Measurements from ENCODE around the gene USF2. TPM values are rescaled to one million over a fixed set of nuclear protein-coding genes. Genes with fewer than 3 reads are reported as not detected.

The USF2 gene
- polyA plus RNA-seq, 1 donor from 2014 or later, result 107 TPM

GRCh38 chr19:35253316-35254286, 15.2 kb upstream of the USF2 start:
- H3K27me3 ChIP-seq (ENCODE audit: insufficient read depth, low read depth, low read length), result peaks cover 17% of the 10 kb centered on the region
- no peak overlapping the region for H3K4me2 ChIP-seq (ENCODE audit: low read length)
- no peaks in the 10 kb centered on the region for H4K20me1 ChIP-seq (ENCODE audit: insufficient read depth)
- H3K9ac ChIP-seq (ENCODE audit: low read length), result no peak overlapping the region
- H3K4me3 ChIP-seq (ENCODE audit: low read length), result no peak overlapping the region
- no peak overlapping the region for H3K27ac ChIP-seq (ENCODE audit: low read length)
- H3K36me3 ChIP-seq (ENCODE audit: insufficient read depth, low read length), result no peaks in the 10 kb centered on the region
- H3K9me3 ChIP-seq (ENCODE audit: low read length), result no peaks in the 10 kb centered on the region
- H3K9me2 ChIP-seq (ENCODE audit: insufficient read depth, low read length), result no peaks in the 10 kb centered on the region
- TF ChIP-seq POLR2AphosphoS5 (IDR thresholded peaks at IDR 0.05), result no peak
- no peak for TF ChIP-seq SMC3 (conservative IDR thresholded peaks at IDR 0.05; ENCODE audit: poor library complexity)
- TF ChIP-seq EP300 (conservative IDR thresholded peaks at IDR 0.05; ENCODE audit: poor library complexity, severe bottlenecking), result no peak
- TF ChIP-seq TAF1 (IDR thresholded peaks at IDR 0.05; ENCODE audit: low read depth), result no peak
- no peak for TF ChIP-seq REST (IDR thresholded peaks at IDR 0.05; ENCODE audit: borderline replicate concordance)
- TF ChIP-seq RAD21 (conservative IDR thresholded peaks at IDR 0.05), result no peak
- no peak for TF ChIP-seq MXI1 (conservative IDR thresholded peaks at IDR 0.05; ENCODE audit: poor library complexity, severe bottlenecking)
- TF ChIP-seq CTCF (IDR thresholded peaks at IDR 0.05; ENCODE audit: poor library complexity, severe bottlenecking), result no peak
- TF ChIP-seq EZH2 (IDR thresholded peaks at IDR 0.05; ENCODE audit: borderline replicate concordance, insufficient read depth, low read length, poor library complexity, severe bottlenecking), result no peak
- no peak overlapping the region for H2AFZ ChIP-seq (ENCODE audit: low read depth, low read length)
- H3F3A ChIP-seq (ENCODE audit: insufficient read depth, low read length, poor library complexity, severe bottlenecking), result no peaks in the 10 kb centered on the region
- H3K79me2 ChIP-seq (replicated peaks; ENCODE audit: insufficient read depth, low read length), result no peaks in the 10 kb centered on the region

- Histone ChIP-seq H4K20me1 (ENCODE audit: insufficient read depth) (no peaks in the 10 kb centered on the region), H3K9me3 (ENCODE audit: low read length) (no peaks in the 10 kb centered on the region), H3K79me2 (replicated peaks; ENCODE audit: insufficient read depth, low read length) (no peaks in the 10 kb centered on the region), H3K36me3 (ENCODE audit: insufficient read depth, low read length) (no peaks in the 10 kb centered on the region), H3K9me2 (ENCODE audit: insufficient read depth, low read length) (no peaks in the 10 kb centered on the region), H3K27ac (ENCODE audit: low read length) (no peak overlapping the region), H3F3A (ENCODE audit: insufficient read depth, low read length, poor library complexity, severe bottlenecking) (no peaks in the 10 kb centered on the region), H3K27me3 (ENCODE audit: insufficient read depth, low read depth, low read length) (peaks cover 6% of the 10 kb centered on the region), H3K4me3 (ENCODE audit: low read length) (no peak overlapping the region), H2AFZ (ENCODE audit: low read depth, low read length) (no peak overlapping the region), H3K9ac (ENCODE audit: low read length) (no peak overlapping the region), H3K4me2 (ENCODE audit: low read length) (no peak overlapping the region)
- TF ChIP-seq CTCF (IDR thresholded peaks at IDR 0.05; ENCODE audit: poor library complexity, severe bottlenecking), result no peak
- TF ChIP-seq EP300 (conservative IDR thresholded peaks at IDR 0.05; ENCODE audit: poor library complexity, severe bottlenecking), result no peak
- no peak for TF ChIP-seq MXI1 (conservative IDR thresholded peaks at IDR 0.05; ENCODE audit: poor library complexity, severe bottlenecking)
- TF ChIP-seq REST (IDR thresholded peaks at IDR 0.05; ENCODE audit: borderline replicate concordance), result no peak
- TF ChIP-seq SMC3 (conservative IDR thresholded peaks at IDR 0.05; ENCODE audit: poor library complexity), result no peak
Measured at GRCh38 chr19:35254341-35255297, 14.1 kb upstream of the USF2 start.

All from neural cell (in vitro differentiated cells).